GM18505 (cell line): Measurements from ENCODE around the gene ADIPOR1.
"Not testable (repeated sequence)": the region's sequence is repeated elsewhere in the genome, so short reads cannot be mapped to it uniquely, and the experiment has no call there.

Source experiments
- ATAC-seq: cut with Tn5 transposase; IDR thresholded peaks from one replicate; pipeline ENCODE4 v1.9.1; 2021; ENCODE audit not compliant: unreplicated experiment
- POLR2A ChIP-seq: IDR thresholded peaks from 4 replicates; pipeline ENCODE4 v1.6.1; 2011; ENCODE audit warnings: borderline replicate concordance; ENCODE audit not compliant: insufficient read depth, insufficient read length; ENCODE audit errors: extremely low read depth

The ADIPOR1 gene

GRCh38 chr1:202942426-202942825 is 15.7 kb downstream of the ADIPOR1 start:
- no peak for ATAC-seq
- TF ChIP-seq POLR2A, result no peak

GRCh38 chr1:202941372-202941771 is 16.7 kb downstream of the ADIPOR1 start:
- TF ChIP-seq POLR2A, result no peak
- ATAC-seq, result no peak

GRCh38 chr1:202940561-202940960 is 17.6 kb downstream of the ADIPOR1 start:
- no peak for TF ChIP-seq POLR2A
- ATAC-seq, result no peak

GRCh38 chr1:202938287-202938925 is 19.7 kb downstream of the ADIPOR1 start:
- no peak for ATAC-seq
- TF ChIP-seq POLR2A, result no peak

GRCh38 chr1:202936409-202936808 is 21.7 kb downstream of the ADIPOR1 start:
- ATAC-seq, result not testable (repeated sequence)

- ATAC-seq, result no peak
- no peak for TF ChIP-seq POLR2A
Observed at GRCh38 chr1:202935844-202936243, 22.3 kb downstream of the ADIPOR1 start.

GRCh38 chr1:202934755-202935154 is 23.4 kb downstream of the ADIPOR1 start:
- ATAC-seq, result no peak
- no peak for TF ChIP-seq POLR2A

GRCh38 chr1:202932476-202932875 is 25.6 kb downstream of the ADIPOR1 start:
- TF ChIP-seq POLR2A, result no peak
- ATAC-seq, result no peak

GRCh38 chr1:202926581-202927491 is 31.3 kb downstream of the ADIPOR1 start, which contains the start of gene KLHL12:
TSS of gene KLHL12 (minus strand) at chr1:202927234. CDS start at chr1:202925162, 2,072 bp downstream.
- TF ChIP-seq POLR2A, result peak; percentile 97
- peak; percentile 83 for ATAC-seq

GRCh38 chr1:202923533-202923932 is 34.6 kb downstream of the ADIPOR1 start:
- no peak for TF ChIP-seq POLR2A
- no peak for ATAC-seq

- ATAC-seq, result no peak
- no peak for TF ChIP-seq POLR2A
Observed at GRCh38 chr1:202919615-202920014, 38.5 kb downstream of the ADIPOR1 start.

GRCh38 chr1:202915146-202915545 is 43.0 kb downstream of the ADIPOR1 start:
- no peak for ATAC-seq
- TF ChIP-seq POLR2A, result no peak

- not testable (repeated sequence) for ATAC-seq
Observed at GRCh38 chr1:202912476-202912875, 45.6 kb downstream of the ADIPOR1 start.

GRCh38 chr1:202909494-202909893 is 48.6 kb downstream of the ADIPOR1 start:
- no peak for ATAC-seq
- TF ChIP-seq POLR2A, result no peak
